Activated CD4-positive, alpha-beta T cell treated with anti-CD3 and anti-CD28 coated beads for 36 hours (primary cell): ENCODE measurements around the gene CNTNAP2. TPM values are rescaled to one million over a fixed set of nuclear protein-coding genes. Genes with fewer than 3 reads are reported as not detected.

Source experiments
- ATAC-seq: fragments of 200-7000 bp; cut with Tn5 transposase; one replicate; pipeline ENCODE4 v1.10.0; 2021; ENCODE audit warnings: mild to moderate bottlenecking, moderate library complexity
- CTCF ChIA-PET: fragments of 350-600 bp; sonication (Branson Sonifier 250); formaldehyde crosslinking; loops from one replicate; lab custom pipeline; 2021; ENCODE audit warnings: antibody characterized with exemption; lab: Charles Lee
- POLR2A ChIA-PET: fragments of 350-600 bp; sonication (Branson Sonifier 250); formaldehyde crosslinking; loops from one replicate; lab custom pipeline; 2021; ENCODE audit warnings: antibody characterized with exemption, inconsistent platforms; lab: Charles Lee
- DNase-seq: peaks from one replicate; pipeline ENCODE4 v3.0.0-alpha.2; 2020
- H3K27ac Mint-ChIP-seq: one replicate; pipeline ENCODE4 v1.8.0; 2021; ENCODE audit warnings: mixed read lengths
- H3K27me3 Mint-ChIP-seq: one replicate; pipeline ENCODE4 v1.8.0; 2021; ENCODE audit warnings: mixed read lengths
- H3K36me3 Mint-ChIP-seq: one replicate; pipeline ENCODE4 v1.8.0; 2021; ENCODE audit warnings: low read depth, mixed read lengths
- H3K4me1 Mint-ChIP-seq: one replicate; pipeline ENCODE4 v1.8.0; 2021; ENCODE audit warnings: mixed read lengths
- H3K4me3 Mint-ChIP-seq: one replicate; pipeline ENCODE4 v1.8.0; 2021; ENCODE audit warnings: mild to moderate bottlenecking, moderate library complexity, mixed read lengths
- H3K9me3 Mint-ChIP-seq: one replicate; pipeline ENCODE4 v1.8.0; 2021; ENCODE audit warnings: low read depth, mixed read lengths
- intact Hi-C, 2 experiments: fragments of 100-400 bp; cut with DNase I in 1 of 2; cut with micrococcal nuclease in 1 of 2; formaldehyde crosslinking; loops; one replicate each; pipeline versions ENCODE4 v1.14.2 to v1.15.1; 2022 to 2024; cut with DNase I, micrococcal nuclease
- total RNA-seq, 2 experiments: library from RNA; stranded (reverse); gene quantifications; one replicate each; pipeline ENCODE4 v1.2.3, GENCODE V29; 2021

CNTNAP2 gene
- total RNA-seq, 2 experiments from 2014 or later = not detected

DNA sequence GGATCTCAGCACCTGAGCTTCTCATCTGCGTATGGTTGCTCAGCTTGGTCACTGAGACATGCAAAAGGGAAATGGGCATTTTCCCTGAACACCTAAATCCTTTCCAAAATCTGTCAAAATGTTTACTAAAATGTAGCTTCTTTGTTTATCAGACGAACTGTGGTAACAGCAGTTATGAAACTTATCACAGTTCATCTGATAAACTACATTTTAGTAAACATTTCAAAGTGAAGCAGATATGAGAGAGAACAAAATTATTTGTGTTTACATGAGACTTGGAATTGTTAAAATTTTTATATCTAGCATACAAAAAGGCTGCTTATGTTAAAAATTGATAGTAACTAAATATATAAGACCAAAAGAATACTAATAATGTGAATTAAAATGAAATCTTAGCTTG, 1900.5 kb downstream of the CNTNAP2 start:
- H3K27ac Mint-ChIP-seq = no peak overlapping the region
- ChIA-PET POLR2A (no interaction called here), CTCF (no interaction called here)
- H3K4me1 Mint-ChIP-seq = no peaks in the 10 kb centered on the region
- intact Hi-C loops = no loop called here
- no peaks in the 10 kb centered on the region for H3K9me3 Mint-ChIP-seq
- H3K4me3 Mint-ChIP-seq = no peak overlapping the region
- DNase-seq (no peak), ATAC-seq (no peak)
- H3K36me3 Mint-ChIP-seq = no peaks in the 10 kb centered on the region
- H3K27me3 Mint-ChIP-seq = no peaks in the 10 kb centered on the region

DNA sequence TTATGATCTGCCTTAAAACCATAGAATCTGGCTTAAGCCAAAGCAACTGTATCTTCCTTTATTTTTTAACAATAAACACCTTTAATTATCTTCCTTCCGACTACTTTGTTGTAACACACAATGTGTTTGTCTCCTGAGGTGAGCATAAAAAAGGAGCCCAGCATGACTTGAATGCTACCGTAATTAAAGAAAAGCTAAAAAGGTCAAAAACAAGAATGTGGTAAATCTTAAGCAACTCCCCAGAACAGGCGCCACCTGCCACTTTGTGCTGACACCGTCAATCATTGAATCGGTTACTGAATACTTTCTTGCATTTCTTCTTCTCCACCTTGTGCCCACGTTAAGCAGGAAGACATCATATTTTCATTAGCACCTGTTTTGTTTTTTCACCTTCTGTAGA, 1904.1 kb downstream of the CNTNAP2 start:
- DNase-seq (no peak), ATAC-seq (no peak)
- Mint-ChIP-seq H3K4me1 (no peaks in the 10 kb centered on the region), H3K9me3 (no peaks in the 10 kb centered on the region), H3K36me3 (no peaks in the 10 kb centered on the region), H3K27ac (no peak overlapping the region), H3K27me3 (no peaks in the 10 kb centered on the region), H3K4me3 (no peak overlapping the region)
- ChIA-PET CTCF (no interaction called here), POLR2A (no interaction called here)
- intact Hi-C loops = no loop called here

DNA sequence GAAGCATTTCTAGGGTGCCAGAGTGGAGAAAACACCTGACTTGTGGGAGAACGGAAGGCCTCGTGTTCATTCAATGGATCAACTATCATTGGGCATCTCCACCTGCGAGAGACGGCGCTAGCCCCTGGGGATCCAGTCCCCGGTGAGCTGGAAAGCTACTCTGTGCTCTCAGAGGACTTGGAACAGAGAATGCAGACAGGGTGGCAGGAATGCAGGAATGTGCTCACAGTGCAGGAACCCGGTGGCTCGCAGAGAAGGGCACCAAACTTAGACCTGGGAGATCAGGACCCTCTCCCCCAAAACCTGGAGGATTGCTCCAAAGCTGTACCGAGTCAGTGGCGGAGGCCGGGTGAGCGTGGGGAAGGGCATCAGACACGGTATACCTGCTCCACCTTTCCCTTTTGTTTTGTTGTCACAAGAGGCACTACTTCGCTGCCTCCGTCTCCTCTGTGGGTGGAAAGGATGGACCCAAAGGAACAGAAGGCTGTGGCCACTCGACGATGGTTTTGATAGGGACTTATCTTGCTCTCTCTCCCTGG, 1905.0 kb downstream of the CNTNAP2 start:
- no peaks in the 10 kb centered on the region for H3K9me3 Mint-ChIP-seq
- no peak for DNase-seq
- H3K36me3 Mint-ChIP-seq = no peaks in the 10 kb centered on the region
- H3K4me3 Mint-ChIP-seq = no peak overlapping the region
- intact Hi-C loops = no loop called here
- H3K4me1 Mint-ChIP-seq = no peaks in the 10 kb centered on the region
- H3K27ac Mint-ChIP-seq = no peak overlapping the region
- ChIA-PET POLR2A (no interaction called here), CTCF (no interaction called here)
- H3K27me3 Mint-ChIP-seq = no peaks in the 10 kb centered on the region
- no peak for ATAC-seq

DNA sequence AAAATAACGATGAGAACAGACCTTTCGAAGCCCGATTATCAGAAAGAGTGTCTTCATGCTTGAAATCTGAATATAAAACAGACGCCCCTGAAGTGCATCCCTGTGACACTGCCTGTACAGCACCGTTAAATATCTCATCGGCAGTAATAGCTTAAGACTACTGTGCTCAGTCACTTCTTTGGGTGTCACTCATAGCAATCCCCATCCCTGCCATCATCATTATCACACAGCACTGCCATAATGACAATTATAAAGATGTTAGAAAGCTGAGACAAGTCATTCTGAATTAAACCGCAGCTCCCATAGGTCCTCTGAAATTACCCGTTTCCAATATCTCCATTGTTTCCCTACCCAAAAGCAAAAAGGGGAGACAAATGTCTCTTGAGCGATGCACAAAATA, 1906.2 kb downstream of the CNTNAP2 start:
- POLR2A ChIA-PET = no interaction called here
- DNase-seq (no peak), ATAC-seq (no peak)
- intact Hi-C loops = no loop called here
- Mint-ChIP-seq H3K36me3 (no peaks in the 10 kb centered on the region), H3K4me3 (no peak overlapping the region), H3K27ac (no peak overlapping the region), H3K9me3 (no peaks in the 10 kb centered on the region), H3K27me3 (peaks cover under 1% of the 10 kb centered on the region), H3K4me1 (no peaks in the 10 kb centered on the region)
- CTCF ChIA-PET = no interaction called here

DNA sequence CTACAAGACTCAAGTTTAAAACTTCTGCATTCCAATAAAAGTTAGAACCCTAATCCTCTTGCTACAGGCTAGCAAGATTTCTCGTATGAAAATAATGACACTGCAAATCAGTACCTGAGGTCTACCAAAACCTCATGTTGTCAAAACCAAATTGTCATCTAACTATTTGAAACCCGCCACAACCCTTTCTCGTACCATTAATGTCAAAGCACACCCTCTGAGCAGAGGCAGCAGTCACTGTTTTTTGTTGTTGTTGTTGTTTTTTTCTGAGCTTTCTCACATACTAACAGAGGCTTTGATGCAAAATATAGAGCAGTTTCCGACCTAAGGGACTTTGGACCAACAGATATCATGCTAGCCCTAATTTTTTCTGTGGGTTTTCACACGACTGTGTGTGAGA, 1910.1 kb downstream of the CNTNAP2 start:
- no peak overlapping the region for H3K27ac Mint-ChIP-seq
- ATAC-seq (no peak), DNase-seq (no peak)
- peaks cover 1% of the 10 kb centered on the region for H3K27me3 Mint-ChIP-seq
- intact Hi-C loops = no loop called here
- no peaks in the 10 kb centered on the region for H3K9me3 Mint-ChIP-seq
- no peaks in the 10 kb centered on the region for H3K4me1 Mint-ChIP-seq
- ChIA-PET POLR2A (no interaction called here), CTCF (no interaction called here)
- H3K36me3 Mint-ChIP-seq = no peaks in the 10 kb centered on the region
- no peak overlapping the region for H3K4me3 Mint-ChIP-seq

DNA sequence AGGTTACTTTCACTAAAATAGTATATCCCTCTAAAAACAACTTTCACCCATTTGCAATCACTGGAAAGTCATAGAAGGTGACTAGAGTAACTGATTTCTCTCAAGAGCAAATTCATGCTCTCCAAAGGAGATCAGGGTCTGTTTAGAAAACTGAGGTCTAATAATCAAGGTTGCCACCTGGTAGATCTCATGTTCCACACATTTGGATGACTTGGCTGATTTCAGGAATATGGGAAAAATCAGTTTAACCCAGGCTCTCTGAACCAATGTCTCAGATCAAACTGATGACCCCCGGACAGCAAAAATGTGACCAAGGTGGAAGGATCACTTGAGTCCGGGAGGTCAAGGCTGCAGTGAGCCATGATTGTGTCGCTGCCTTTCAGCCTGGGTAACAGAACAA, 1911.6 kb downstream of the CNTNAP2 start:
- no peak overlapping the region for H3K4me3 Mint-ChIP-seq
- no peak for ATAC-seq

DNA sequence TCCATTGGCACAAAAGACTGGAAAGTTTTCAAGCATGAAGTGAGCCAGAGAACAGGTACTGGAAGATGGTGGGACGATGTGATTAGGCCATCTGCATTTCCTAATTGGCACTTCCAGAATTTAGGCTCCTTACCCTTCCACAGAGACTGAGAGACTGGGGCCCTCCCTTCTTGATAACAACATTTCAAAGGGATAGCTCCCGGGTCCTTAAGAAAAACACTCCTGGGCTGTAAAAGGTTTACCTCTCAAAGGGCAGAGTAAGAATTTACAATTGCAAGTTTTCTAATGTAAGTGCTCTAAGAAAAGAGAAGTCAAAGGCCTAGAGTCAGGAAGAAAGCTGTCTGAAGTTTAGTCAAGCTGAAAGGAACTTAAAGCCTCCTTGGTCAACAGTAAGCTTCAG, 1914.4 kb downstream of the CNTNAP2 start:
- no peak overlapping the region for H3K4me3 Mint-ChIP-seq

More for the DNA sequence above, 1911.6 kb downstream of the CNTNAP2 start:
- no peak for DNase-seq
- Mint-ChIP-seq H3K4me1 (no peaks in the 10 kb centered on the region), H3K36me3 (no peaks in the 10 kb centered on the region), H3K27ac (no peak overlapping the region), H3K27me3 (peaks cover 3% of the 10 kb centered on the region), H3K9me3 (no peaks in the 10 kb centered on the region)
- CTCF ChIA-PET = no interaction called here
- intact Hi-C loops = no loop called here
- POLR2A ChIA-PET = no interaction called here

DNA sequence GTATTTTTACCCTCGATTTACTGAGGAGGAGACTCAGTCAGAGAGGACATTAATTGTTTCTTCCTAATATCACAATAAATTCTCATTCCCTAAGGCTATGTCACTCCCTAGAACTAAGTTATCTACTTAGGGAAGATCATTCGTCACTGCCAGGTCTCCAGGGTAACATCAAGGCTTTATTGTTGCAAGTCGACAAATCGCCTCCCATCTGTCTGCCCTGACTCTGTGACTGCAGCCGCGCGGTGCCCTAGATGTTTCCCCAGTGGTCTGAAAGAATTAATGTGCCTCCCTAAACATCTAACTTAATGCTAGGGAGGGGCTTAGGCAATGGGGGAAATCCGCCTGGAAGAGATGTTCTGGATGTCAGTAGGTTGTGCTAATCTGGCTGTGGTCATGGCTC, 1915.2 kb downstream of the CNTNAP2 start:
- DNase-seq (no peak), ATAC-seq (no peak)
- no peak overlapping the region for H3K27ac Mint-ChIP-seq
- no peaks in the 10 kb centered on the region for H3K4me1 Mint-ChIP-seq
- POLR2A ChIA-PET = no interaction called here
- no peak overlapping the region for H3K4me3 Mint-ChIP-seq
- intact Hi-C loops = no loop called here
- no peaks in the 10 kb centered on the region for H3K9me3 Mint-ChIP-seq
- H3K27me3 Mint-ChIP-seq = peaks cover 3% of the 10 kb centered on the region
- CTCF ChIA-PET = no interaction called here
- no peaks in the 10 kb centered on the region for H3K36me3 Mint-ChIP-seq

More for the DNA sequence above, 1914.4 kb downstream of the CNTNAP2 start:
- H3K9me3 Mint-ChIP-seq = no peaks in the 10 kb centered on the region
- ChIA-PET POLR2A (no interaction called here), CTCF (no interaction called here)
- peaks cover 3% of the 10 kb centered on the region for H3K27me3 Mint-ChIP-seq
- H3K36me3 Mint-ChIP-seq = no peaks in the 10 kb centered on the region
- no peak overlapping the region for H3K27ac Mint-ChIP-seq
- DNase-seq = no peak
- ATAC-seq = no peak
- H3K4me1 Mint-ChIP-seq = no peaks in the 10 kb centered on the region
- intact Hi-C loops = no loop called here

DNA sequence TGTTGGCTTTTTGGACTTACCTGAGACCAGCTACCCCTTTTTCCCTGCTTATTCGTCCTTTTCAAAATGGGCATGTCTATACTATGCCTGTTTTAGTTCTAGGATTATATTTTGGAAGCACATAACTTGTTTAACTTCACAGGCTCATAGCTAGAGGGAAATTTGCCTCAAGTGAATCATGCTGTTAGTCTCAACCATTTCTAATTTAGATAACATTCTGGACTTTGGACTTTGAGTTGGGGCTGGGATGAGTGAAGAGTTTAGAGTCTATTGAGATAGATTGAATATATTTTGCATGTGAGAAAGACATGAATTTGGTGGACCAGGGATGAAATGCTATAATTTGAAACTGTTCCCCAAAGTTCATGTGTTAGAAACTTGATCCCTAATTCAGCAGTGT, 1919.3 kb downstream of the CNTNAP2 start:
- no peak overlapping the region for H3K27ac Mint-ChIP-seq
- H3K9me3 Mint-ChIP-seq = no peaks in the 10 kb centered on the region
- intact Hi-C loops = no loop called here
- DNase-seq = no peak
- POLR2A ChIA-PET = no interaction called here
- H3K4me1 Mint-ChIP-seq = no peaks in the 10 kb centered on the region
- CTCF ChIA-PET = no interaction called here
- H3K27me3 Mint-ChIP-seq = peaks cover 2% of the 10 kb centered on the region
- no peak overlapping the region for H3K4me3 Mint-ChIP-seq
- H3K36me3 Mint-ChIP-seq = no peaks in the 10 kb centered on the region
- no peak for ATAC-seq

DNA sequence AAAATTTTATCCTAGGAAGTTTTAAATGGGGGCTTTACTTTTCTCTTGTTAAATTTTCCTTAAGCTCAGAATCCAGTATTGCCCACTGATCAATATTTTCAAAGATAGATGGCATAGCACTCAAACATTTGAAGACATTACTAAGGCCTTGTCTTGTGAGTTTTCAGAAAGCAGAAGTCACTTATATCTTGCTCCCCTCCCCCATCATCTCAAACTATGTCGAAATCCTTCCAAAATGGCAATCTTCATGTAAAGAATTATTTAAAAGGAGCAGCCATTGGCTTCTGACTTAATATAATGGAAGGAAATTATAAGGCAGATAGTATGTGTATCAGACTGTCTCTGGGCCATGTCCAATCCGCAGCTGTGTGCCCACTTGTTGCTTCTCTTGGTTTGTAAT, 1920.4 kb downstream of the CNTNAP2 start:
- H3K9me3 Mint-ChIP-seq = no peaks in the 10 kb centered on the region
- H3K27me3 Mint-ChIP-seq = peaks cover 2% of the 10 kb centered on the region
- H3K4me3 Mint-ChIP-seq = no peak overlapping the region
- CTCF ChIA-PET = interaction anchor here (0.7 kb wide), 1 partner anchor 81 kb away, joined by 3 read pairs; no protein-coding TSS in a partner anchor
- H3K4me1 Mint-ChIP-seq = no peaks in the 10 kb centered on the region
- ATAC-seq (no peak), DNase-seq (no peak)
- POLR2A ChIA-PET = interaction anchor here (0.5 kb wide), 1 partner anchor 1720 kb away, joined by 3 read pairs; no protein-coding TSS in a partner anchor
- no peaks in the 10 kb centered on the region for H3K36me3 Mint-ChIP-seq
- no peak overlapping the region for H3K27ac Mint-ChIP-seq
- intact Hi-C loops = no loop called here

DNA sequence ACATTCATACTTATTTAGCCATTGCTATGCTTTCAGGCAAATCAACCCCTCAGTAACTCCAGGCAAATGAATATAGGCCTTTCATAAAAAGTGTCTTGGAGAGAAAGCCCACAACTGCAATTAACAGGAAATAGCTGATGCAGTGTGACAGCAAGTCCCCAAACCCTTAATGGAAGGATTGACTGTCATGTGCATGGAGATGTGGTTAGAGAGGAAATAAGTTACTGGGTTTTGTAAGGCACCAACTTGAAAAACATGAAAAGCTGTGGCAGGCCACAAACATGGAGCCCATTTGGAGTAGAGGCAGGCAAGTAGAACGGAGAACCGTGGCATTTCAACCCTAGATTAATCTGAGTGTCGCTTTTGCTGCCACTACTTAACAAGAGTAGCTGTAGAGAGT, 1924.6 kb downstream of the CNTNAP2 start:
- no peak overlapping the region for H3K4me3 Mint-ChIP-seq
- DNase-seq (no peak), ATAC-seq (no peak)
- intact Hi-C loops = no loop called here
- no peaks in the 10 kb centered on the region for H3K9me3 Mint-ChIP-seq
- ChIA-PET CTCF (no interaction called here), POLR2A (no interaction called here)
- no peaks in the 10 kb centered on the region for H3K4me1 Mint-ChIP-seq
- H3K27me3 Mint-ChIP-seq = no peaks in the 10 kb centered on the region
- H3K27ac Mint-ChIP-seq = no peak overlapping the region
- H3K36me3 Mint-ChIP-seq = no peaks in the 10 kb centered on the region

DNA sequence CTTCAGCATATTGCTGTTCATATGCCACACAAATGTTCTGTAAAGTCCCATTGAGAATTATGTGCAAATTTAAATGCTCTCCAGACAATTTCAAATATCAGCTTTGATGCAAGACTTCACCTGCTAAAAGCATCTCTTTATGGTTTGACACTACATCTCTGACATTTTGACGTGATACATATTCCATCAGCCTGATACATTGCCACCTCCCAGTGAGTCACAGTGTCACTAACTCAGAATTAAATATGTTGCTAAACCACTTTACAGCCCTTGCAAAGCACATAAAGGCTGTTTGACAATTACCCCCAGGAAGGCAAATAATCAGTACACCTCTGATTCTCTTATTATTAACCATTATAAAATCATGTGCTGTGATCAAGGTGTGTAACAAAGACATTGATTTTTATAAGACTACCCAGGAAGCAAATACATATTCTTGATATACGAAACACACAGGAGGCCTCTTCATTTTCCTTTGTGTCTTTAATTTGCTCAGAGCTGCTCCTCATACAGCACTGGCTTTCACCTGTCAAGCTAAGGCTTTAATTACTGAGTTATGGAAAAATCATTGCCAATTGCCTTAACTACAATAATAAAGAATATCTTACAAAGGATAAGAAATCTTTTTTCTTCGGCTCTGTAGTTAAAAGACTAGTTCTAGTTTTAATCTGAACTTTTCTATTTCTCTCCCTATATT, 1926.5 kb downstream of the CNTNAP2 start:
- intact Hi-C loops = no loop called here
- Mint-ChIP-seq H3K36me3 (no peaks in the 10 kb centered on the region), H3K4me1 (no peaks in the 10 kb centered on the region), H3K27me3 (no peaks in the 10 kb centered on the region), H3K27ac (no peak overlapping the region), H3K9me3 (no peaks in the 10 kb centered on the region), H3K4me3 (no peak overlapping the region)
- ATAC-seq = no peak
- no peak for DNase-seq
- ChIA-PET CTCF (no interaction called here), POLR2A (no interaction called here)
